ENCODE measurements around the gene FIBCD1.

Gene FIBCD1

DNA sequence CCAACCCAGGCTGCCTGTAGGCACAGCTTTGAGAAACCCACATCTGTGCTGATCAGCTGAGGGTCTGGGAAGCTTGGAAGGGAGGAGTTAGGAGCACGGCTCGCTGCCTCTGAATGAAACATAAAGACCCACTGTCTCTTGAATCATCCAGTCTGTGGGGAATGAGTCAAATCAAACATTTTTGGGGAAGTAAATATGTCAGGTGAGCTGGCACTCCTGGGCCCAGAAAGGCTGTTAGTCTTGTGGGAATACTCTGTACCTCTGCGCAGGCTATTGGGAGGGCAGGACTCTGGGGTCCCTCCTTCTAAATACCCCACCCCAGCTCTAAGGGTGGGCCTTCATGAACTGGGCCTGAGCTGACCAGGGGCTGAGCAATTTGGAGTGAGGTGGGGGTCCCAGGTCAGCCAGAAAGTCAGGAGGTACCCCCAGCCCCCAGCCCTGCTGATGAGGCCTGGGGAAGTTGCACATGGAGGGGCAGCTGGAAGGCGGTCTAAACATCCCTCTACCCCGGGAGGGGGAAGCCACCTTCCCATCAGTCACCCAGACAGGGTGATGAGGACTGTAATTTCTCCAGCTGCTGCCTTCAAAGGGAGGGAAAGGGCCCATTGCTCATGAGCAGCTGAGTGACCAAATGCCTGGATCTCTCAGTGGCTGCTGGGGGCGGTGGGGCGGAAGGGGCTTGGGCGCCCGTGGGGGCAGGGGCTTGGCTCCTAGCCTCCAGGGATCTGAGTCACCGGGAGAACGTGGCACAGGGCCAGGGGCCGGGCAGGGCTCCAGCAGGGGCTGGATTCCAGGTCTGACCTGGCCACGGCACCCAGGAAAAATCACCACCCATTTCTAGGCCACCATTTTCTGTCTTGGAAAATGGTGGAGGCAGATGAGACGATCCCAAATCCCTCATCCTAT is 10.8 kb downstream of the FIBCD1 start:
- ATAC-seq = peak; percentile 82
- Mint-ChIP-seq H3K36me3 (no peaks in the 10 kb centered on the region), H3K4me1 (peaks cover 46% of the 10 kb centered on the region), H3K9me3 (no peaks in the 10 kb centered on the region), H3K27ac (peak overlapping the region; percentile 69), H3K27me3 (peaks cover 64% of the 10 kb centered on the region), H3K4me3 (no peak overlapping the region)

- Mint-ChIP-seq H3K9me3 (no peaks in the 10 kb centered on the region), H3K27ac (peak overlapping the region; percentile 69), H3K27me3 (peaks cover 64% of the 10 kb centered on the region), H3K4me1 (peaks cover 37% of the 10 kb centered on the region), H3K4me3 (no peak overlapping the region), H3K36me3 (no peaks in the 10 kb centered on the region)
- no peak for ATAC-seq
Observed at GRCh38 chr9:130927338-130927737, 11.7 kb downstream of the FIBCD1 start.

DNA sequence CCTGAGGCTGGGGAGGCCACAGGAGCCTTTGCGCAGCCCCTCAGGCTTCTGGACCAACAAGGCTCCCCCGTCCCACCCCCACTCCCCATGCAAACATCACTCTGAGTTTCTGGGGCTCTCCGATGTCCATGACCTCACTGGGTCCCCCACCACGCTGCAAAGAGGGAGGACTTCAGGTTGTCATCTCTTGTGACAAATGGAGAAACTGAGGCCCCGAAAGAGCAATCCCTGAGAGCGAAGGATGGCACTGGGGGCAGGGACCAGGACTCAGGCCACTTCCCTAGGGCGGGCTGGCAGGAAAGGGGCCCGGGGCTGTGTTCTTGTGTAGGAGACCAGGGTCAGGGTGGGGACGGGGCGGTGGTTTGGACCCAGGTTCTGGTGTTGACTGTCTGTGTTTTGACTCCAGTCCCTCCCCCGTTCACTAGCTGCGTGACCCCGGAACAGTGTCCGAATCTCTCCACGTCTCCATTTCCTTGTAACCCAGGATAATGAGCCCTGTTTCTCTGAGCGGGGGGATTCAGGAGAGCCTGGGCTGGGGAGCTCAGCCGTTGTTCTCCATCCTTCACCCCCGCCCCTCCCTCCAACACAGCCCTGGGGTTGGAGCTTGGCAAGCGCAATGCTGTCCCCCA is 13.9 kb downstream of the FIBCD1 start:
- Mint-ChIP-seq H3K4me3 (no peak overlapping the region), H3K9me3 (no peaks in the 10 kb centered on the region), H3K27ac (no peak overlapping the region), H3K4me1 (peaks cover 20% of the 10 kb centered on the region), H3K36me3 (no peaks in the 10 kb centered on the region), H3K27me3 (peaks cover 66% of the 10 kb centered on the region)
- ATAC-seq = no peak

DNA sequence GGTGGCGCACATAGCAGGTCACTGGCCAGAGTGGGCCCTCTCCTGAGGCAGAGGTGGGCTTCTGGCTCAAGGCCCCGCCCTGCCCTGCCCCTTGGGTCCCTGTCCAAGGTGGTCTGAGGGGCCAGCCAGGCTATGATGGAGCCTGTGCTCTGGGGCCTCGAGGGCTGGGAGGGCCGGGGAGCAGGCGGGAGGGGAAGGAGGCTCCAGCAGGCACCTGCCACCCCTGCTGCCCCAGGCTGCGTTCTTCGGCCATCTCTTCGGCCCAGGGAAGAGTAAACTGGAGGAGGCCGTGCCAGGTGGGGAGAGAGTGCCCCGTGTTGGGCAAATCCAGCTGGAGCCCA is 14.6 kb downstream of the FIBCD1 start:
- H3K4me3 Mint-ChIP-seq = no peak overlapping the region
- ATAC-seq = no peak
- H3K36me3 Mint-ChIP-seq = no peaks in the 10 kb centered on the region
- H3K27me3 Mint-ChIP-seq = peaks cover 63% of the 10 kb centered on the region
- peaks cover 20% of the 10 kb centered on the region for H3K4me1 Mint-ChIP-seq
- no peaks in the 10 kb centered on the region for H3K9me3 Mint-ChIP-seq
- H3K27ac Mint-ChIP-seq = no peak overlapping the region

DNA sequence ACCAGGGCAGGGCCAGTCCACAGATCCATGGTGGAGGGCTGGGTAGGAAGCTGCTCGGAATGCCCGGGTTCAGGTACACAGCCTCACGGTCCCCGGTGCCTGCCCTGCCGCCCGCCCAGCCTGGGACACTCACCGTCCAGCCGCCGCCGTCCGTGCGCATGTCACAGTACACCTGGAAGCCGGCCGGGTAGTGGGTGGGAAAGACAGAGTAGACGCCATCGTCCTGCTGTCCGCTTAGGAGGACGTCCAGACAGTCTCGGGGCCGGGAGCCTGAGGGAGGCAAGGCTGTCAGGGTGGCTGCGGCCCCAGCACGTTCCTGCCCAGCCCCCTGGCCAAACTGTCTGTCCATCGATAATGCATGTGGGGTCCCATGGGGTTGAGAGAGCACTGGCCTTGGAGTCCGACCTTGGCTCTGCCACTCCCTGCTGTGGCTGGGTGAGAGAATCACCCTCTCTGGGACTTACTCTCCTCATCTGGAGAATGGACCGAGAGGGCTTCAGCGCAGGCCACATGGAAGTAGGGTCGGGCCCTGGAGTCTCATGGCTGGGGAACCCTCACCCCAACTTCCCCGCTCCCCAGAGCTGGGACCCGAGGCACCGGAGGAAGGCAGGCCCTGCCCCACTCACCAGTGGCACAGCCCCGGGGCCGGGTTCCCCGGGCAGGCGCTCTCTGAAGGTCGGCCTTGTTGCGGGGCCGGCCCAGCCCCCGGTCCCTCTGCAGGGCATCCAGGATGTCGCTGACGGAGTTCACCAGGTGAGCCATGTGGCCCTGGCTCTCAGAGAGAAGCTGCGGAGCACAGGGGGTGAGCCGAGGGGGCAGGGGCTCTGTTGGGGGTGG is 15.2 kb downstream of the FIBCD1 start:
- no peaks in the 10 kb centered on the region for H3K36me3 Mint-ChIP-seq
- H3K4me1 Mint-ChIP-seq = peaks cover 20% of the 10 kb centered on the region
- no peak overlapping the region for H3K4me3 Mint-ChIP-seq
- H3K9me3 Mint-ChIP-seq = no peaks in the 10 kb centered on the region
- no peak for ATAC-seq
- H3K27me3 Mint-ChIP-seq = peaks cover 69% of the 10 kb centered on the region
- no peak overlapping the region for H3K27ac Mint-ChIP-seq

GRCh38 chr9:130922893-130923610 is 16.0 kb downstream of the FIBCD1 start:
- Mint-ChIP-seq H3K36me3 (no peaks in the 10 kb centered on the region), H3K4me1 (peaks cover 17% of the 10 kb centered on the region), H3K4me3 (no peak overlapping the region), H3K27me3 (peaks cover 70% of the 10 kb centered on the region), H3K9me3 (no peaks in the 10 kb centered on the region), H3K27ac (no peak overlapping the region)
- no peak for ATAC-seq

- no peak for ATAC-seq
- H3K27me3 Mint-ChIP-seq = peaks cover 74% of the 10 kb centered on the region
- no peaks in the 10 kb centered on the region for H3K9me3 Mint-ChIP-seq
- no peak overlapping the region for H3K4me3 Mint-ChIP-seq
- H3K36me3 Mint-ChIP-seq = no peaks in the 10 kb centered on the region
- no peak overlapping the region for H3K27ac Mint-ChIP-seq
- H3K4me1 Mint-ChIP-seq = peaks cover 12% of the 10 kb centered on the region
Observed at GRCh38 chr9:130921989-130922892, 16.8 kb downstream of the FIBCD1 start.

DNA sequence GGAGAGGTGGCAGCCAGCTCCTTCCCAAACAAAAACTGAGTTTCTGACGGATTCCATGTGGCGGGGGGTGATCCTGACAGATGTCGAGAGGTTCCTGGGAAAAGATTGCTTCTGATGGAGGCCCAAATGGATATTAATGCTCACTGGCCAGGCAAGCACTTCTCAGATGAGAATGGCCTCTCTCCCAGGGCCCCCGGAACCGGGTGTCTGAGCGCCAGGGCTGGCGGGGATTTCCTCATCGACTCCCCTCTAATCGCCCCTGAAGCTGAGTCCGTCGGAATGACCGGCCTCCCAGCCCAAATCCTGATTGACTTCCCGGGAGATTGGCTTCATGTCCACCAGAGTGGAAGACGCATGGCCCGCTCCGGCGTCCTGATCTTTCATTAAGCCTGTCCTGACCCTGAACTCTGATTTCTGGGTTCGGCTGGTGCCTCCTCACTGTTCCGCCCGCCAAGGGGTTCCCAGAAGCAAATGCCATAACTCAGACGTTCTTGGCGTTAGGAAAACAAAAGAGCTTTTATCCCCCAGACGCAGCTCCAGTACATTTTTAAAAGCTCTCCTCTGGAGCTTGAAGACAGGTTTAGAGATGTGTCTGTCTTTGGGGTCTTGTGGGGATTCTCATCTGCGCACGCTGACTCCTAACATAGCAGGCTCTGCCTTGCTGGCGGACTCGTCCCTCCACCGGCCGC is 17.6 kb downstream of the FIBCD1 start:
- Mint-ChIP-seq H3K27ac (no peak overlapping the region), H3K27me3 (peaks cover 82% of the 10 kb centered on the region), H3K4me3 (no peak overlapping the region)

DNA sequence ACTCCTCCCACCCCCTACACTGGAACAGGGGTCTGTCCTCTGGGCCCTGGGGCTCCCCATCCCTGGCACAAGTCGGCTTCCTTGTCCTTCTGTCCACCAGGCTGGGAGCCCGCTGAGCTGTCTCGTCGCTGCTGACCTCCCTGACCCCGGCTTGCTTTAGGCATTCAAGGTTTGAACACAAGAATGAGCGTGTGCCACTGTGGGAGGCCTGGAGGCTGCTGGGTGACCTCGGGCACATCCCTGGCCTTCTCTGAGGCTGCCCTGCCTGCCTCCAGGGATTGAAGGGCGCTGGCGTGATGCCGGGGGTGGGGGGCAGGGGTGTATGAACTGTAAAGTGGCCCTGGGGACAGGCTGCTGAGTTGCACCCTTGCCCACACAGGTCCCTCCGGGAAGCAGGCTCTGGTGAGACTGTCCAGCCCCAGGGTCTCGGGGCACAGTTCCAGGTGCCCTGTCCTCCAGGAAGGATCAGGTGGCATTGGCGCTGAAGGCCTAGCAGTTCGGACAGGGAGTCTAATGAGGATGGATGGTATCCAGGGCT is 18.2 kb downstream of the FIBCD1 start:
- H3K4me3 Mint-ChIP-seq = no peak overlapping the region
- no peaks in the 10 kb centered on the region for H3K36me3 Mint-ChIP-seq

More for the DNA sequence above, 17.6 kb downstream of the FIBCD1 start:
- H3K9me3 Mint-ChIP-seq = no peaks in the 10 kb centered on the region
- no peak for ATAC-seq
- H3K4me1 Mint-ChIP-seq = peaks cover 11% of the 10 kb centered on the region
- H3K36me3 Mint-ChIP-seq = no peaks in the 10 kb centered on the region

GRCh38 chr9:130920233-130920632 is 18.8 kb downstream of the FIBCD1 start:
- H3K9me3 Mint-ChIP-seq = no peaks in the 10 kb centered on the region
- H3K27me3 Mint-ChIP-seq = peaks cover 86% of the 10 kb centered on the region
- no peak overlapping the region for H3K4me3 Mint-ChIP-seq
- ATAC-seq = no peak
- no peaks in the 10 kb centered on the region for H3K4me1 Mint-ChIP-seq
- H3K27ac Mint-ChIP-seq = no peak overlapping the region
- H3K36me3 Mint-ChIP-seq = no peaks in the 10 kb centered on the region

More for the DNA sequence above, 18.2 kb downstream of the FIBCD1 start:
- Mint-ChIP-seq H3K9me3 (no peaks in the 10 kb centered on the region), H3K27ac (no peak overlapping the region), H3K27me3 (peaks cover 86% of the 10 kb centered on the region), H3K4me1 (peaks cover 5% of the 10 kb centered on the region)
- ATAC-seq = no peak

- no peaks in the 10 kb centered on the region for H3K4me1 Mint-ChIP-seq
- H3K9me3 Mint-ChIP-seq = no peaks in the 10 kb centered on the region
- H3K4me3 Mint-ChIP-seq = no peak overlapping the region
- H3K27me3 Mint-ChIP-seq = peaks cover 84% of the 10 kb centered on the region
- no peak for ATAC-seq
- no peak overlapping the region for H3K27ac Mint-ChIP-seq
- no peaks in the 10 kb centered on the region for H3K36me3 Mint-ChIP-seq
Observed at GRCh38 chr9:130919559-130920145, 19.4 kb downstream of the FIBCD1 start.

DNA sequence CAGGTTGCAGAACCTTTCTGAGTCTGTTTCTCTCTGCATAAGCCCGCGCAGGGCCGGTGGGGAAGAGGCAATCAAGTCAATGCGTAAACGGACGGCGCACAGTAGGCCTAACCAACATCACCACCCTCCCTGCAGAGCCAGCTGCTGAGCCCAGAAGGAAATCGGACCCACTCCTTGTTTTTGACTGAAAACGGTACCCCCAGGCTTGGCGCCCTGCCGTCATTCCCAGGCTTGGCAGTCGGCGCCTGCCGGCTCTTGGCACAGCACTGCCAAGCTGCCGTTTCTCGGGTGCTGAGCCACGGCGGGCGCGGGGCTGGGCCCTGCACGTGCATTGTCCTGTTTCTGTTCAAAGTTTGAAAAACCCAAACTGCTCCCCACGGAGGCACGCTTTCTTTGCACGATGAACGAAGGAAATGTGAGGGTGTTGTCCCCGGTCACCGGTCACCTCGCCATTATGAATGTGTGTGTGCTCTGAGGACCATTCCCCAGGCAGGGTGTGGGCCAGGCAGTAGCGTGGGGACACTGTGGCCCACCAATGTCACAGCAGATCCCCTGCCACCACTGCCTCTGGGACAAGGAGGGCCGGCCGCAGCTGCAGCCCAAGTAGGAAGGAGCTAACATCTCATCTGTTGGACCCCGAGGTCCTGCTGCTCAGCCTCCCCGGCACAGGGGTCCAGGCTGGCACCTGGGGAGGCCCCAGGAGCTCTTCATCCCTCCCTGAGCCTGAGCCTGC is 20.1 kb downstream of the FIBCD1 start:
- H3K36me3 Mint-ChIP-seq = no peaks in the 10 kb centered on the region
- no peak for ATAC-seq
- no peak overlapping the region for H3K27ac Mint-ChIP-seq
- H3K9me3 Mint-ChIP-seq = no peaks in the 10 kb centered on the region
- H3K4me3 Mint-ChIP-seq = no peak overlapping the region
- peaks cover 85% of the 10 kb centered on the region for H3K27me3 Mint-ChIP-seq
- no peaks in the 10 kb centered on the region for H3K4me1 Mint-ChIP-seq

Data from stimulated activated memory B cell treated with anti-CD40 and anti-IgM and Interleukin-4, amounts not matched to agents 10 μg/mL and 1 μg/mL and 100 μg/mL, for 72 hours (primary cell).